Measurements from ENCODE around the gene DGKH. TPM values are rescaled to one million over a fixed set of nuclear protein-coding genes. Genes with fewer than 3 reads are reported as not detected.

DGKH gene
- total and polyA plus RNA-seq, 7 donors: 0.42 to 4.6 (median 2.1) TPM

DNA sequence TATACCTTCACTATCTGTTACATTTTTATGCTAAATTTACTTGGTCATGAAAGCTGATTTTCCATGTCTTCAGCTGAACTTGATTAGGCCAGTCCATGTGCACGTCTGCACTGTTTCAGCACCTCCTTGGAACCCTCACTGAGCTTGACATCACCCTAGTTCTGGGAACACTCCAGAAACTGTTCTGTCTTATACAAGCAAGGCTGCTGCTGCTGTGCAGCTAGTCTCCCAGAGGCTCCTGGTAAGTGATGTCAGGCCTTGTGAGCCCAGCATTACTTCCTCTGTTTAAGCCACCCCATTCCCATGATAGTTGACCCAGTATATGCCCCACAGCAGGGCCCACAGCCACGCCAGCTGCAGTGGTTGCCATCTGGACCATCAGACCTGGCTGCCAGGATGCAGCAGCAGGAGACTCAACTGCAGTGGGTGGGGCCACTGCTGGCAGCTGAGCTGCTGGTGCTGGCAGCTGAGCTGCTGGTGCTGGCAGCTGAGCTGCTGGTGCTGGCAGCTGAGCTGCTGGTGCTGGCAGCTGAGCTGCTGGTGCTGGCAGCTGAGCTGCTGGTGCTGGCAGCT is 133.0 kb downstream of the DGKH start:
- H3K9me3 ChIP-seq: no peaks in the 10 kb centered on the region
- intact Hi-C loops (cut with DNase I): no loop called here
- no peaks in the 10 kb centered on the region for H3K36me3 ChIP-seq (ENCODE audit: insufficient read depth in 1 of 2, low read depth in 1 of 2)
- DNase-seq: no peak
- H3K27me3 ChIP-seq (ENCODE audit: insufficient read depth in 3 of 3, low read length in 2 of 3): no peaks in the 10 kb centered on the region
- no peaks in the 10 kb centered on the region for H3K4me1 ChIP-seq
- ATAC-seq: no peak
- WGBS, 3 donors: 54 to 76% (median 64%) methylated on average over 2 of the region's 2 CpGs
- TF ChIP-seq, protein P1, sequence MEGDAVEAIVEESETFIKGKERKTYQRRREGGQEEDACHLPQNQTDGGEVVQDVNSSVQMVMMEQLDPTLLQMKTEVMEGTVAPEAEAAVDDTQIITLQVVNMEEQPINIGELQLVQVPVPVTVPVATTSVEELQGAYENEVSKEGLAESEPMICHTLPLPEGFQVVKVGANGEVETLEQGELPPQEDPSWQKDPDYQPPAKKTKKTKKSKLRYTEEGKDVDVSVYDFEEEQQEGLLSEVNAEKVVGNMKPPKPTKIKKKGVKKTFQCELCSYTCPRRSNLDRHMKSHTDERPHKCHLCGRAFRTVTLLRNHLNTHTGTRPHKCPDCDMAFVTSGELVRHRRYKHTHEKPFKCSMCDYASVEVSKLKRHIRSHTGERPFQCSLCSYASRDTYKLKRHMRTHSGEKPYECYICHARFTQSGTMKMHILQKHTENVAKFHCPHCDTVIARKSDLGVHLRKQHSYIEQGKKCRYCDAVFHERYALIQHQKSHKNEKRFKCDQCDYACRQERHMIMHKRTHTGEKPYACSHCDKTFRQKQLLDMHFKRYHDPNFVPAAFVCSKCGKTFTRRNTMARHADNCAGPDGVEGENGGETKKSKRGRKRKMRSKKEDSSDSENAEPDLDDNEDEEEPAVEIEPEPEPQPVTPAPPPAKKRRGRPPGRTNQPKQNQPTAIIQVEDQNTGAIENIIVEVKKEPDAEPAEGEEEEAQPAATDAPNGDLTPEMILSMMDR (IDR thresholded peaks at IDR 0.05): no peak
- no peak overlapping the region for H3K27ac ChIP-seq
- no peak overlapping the region for H3K4me3 ChIP-seq

DNA sequence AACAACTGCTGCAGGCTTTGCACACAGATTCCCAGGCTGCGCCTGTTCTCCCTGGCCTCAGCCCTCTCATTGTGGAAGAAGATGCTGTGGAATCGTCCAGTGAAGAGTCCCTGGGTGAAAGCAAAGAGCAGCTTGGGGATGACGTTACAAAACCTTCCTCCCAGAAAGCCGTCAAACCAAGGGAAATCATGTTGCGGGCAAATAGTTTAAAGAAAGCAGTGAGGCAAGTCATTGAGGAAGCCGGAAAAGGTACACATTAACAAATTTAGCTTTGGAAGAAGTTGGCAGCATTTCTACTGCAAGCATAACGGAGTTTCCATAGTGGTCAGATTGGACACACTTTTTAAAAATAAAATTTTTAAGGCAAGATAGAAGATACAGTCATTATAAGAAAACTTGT is 140.6 kb downstream of the DGKH start:
- H3K36me3 ChIP-seq (ENCODE audit: insufficient read depth in 1 of 2, low read depth in 1 of 2): peaks cover 0 to 13% of the 10 kb centered on the region in 2 donors
- no peaks in the 10 kb centered on the region for H3K4me1 ChIP-seq
- H3K27ac ChIP-seq: no peak overlapping the region
- intact Hi-C loops (cut with DNase I): no loop called here
- H3K4me3 ChIP-seq: no peak overlapping the region
- no peak for DNase-seq
- TF ChIP-seq, protein P1 (IDR thresholded peaks at IDR 0.05): no peak
- 84 to 86% (median 85%) methylated on average over 7 of the region's 7 CpGs for WGBS, 3 donors
- H3K27me3 ChIP-seq (ENCODE audit: insufficient read depth in 3 of 3, low read length in 2 of 3): no peaks in the 10 kb centered on the region
- ATAC-seq: no peak
- H3K9me3 ChIP-seq: no peaks in the 10 kb centered on the region

DNA sequence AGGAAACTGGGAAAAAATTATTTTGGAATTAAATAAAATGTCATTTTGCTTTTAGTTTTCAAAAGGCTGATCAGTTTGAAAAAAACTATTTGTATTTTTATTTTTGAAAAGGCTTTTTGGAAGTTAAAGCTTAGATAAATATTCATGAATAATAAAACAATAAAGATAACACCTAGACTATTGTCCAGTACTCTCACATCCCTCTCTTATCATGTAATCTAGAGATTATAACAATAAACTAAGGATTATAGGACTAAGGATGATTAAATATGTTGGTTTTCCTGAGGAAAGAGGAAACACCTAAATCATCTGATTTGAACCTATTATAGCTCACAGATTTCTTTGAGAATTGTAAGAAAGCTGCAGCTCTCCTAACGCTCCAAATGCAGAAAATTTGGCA is 142.1 kb downstream of the DGKH start:
- Histone ChIP-seq H3K9me3 (no peaks in the 10 kb centered on the region), H3K36me3 (ENCODE audit: insufficient read depth in 1 of 2, low read depth in 1 of 2) (peaks cover 0 to 22% of the 10 kb centered on the region in 2 donors), H3K27me3 (ENCODE audit: insufficient read depth in 3 of 3, low read length in 2 of 3) (no peaks in the 10 kb centered on the region), H3K27ac (no peak overlapping the region), H3K4me1 (no peaks in the 10 kb centered on the region), H3K4me3 (no peak overlapping the region)
- 80 to 83% (median 81%) methylated on average over 1 of the region's 1 CpG for WGBS, 3 donors
- DNase-seq (no peak), ATAC-seq (no peak)
- intact Hi-C loops (cut with DNase I): no loop called here
- TF ChIP-seq, protein P1 (IDR thresholded peaks at IDR 0.05): no peak

DNA sequence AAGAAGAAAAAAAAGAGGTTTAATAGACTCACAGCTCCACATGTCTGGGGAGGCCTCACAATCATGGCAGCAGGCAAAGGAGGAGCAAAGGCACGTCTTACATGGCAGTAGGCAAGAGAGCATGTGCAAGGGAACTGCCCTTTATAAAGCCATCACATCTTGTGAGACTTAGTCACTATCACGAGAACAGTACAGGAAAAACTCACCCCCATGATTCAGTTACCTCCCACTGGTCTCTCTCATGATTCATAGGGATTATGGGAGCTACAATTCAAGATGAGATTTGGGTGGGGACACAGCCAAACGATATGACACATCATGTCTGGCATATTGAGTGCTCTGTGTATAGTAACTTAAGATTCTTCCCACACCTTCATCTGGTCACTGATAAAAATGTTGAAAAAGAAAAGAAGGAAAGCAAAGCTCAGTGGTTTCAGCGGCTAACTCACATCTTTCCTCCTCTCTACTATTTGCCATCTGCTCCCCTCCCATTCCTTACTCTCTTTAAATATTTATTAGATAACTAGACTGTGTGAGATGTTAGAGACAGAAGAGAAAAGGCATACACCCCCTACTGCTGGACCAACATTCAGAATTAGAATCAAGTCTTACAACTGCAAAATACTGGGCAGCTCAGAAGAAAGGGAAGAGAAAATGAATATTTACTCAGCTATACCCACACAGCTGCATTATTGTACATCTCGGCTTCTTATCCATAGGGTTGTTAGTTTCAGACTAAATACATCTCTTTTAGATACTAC is 163.4 kb downstream of the DGKH start:
- Histone ChIP-seq H3K36me3 (ENCODE audit: insufficient read depth in 1 of 2, low read depth in 1 of 2) (peaks cover 0 to 14% of the 10 kb centered on the region in 2 donors), H3K4me1 (no peaks in the 10 kb centered on the region), H3K4me3 (no peak overlapping the region), H3K9me3 (no peaks in the 10 kb centered on the region), H3K27me3 (ENCODE audit: insufficient read depth in 3 of 3, low read length in 2 of 3) (no peaks in the 10 kb centered on the region), H3K27ac (no peak overlapping the region)
- 86 to 96% (median 91%) methylated on average over 5 of the region's 5 CpGs for WGBS, 3 donors
- TF ChIP-seq, protein P1 (IDR thresholded peaks at IDR 0.05): no peak
- intact Hi-C loops (cut with DNase I): no loop called here
- ATAC-seq (no peak), DNase-seq (no peak)

All from psoas muscle (tissue), 8 donors.